ENCODE measurements around the gene HDAC8.
"Not testable (repeated sequence)": the region's sequence is repeated elsewhere in the genome, so short reads cannot be mapped to it uniquely, and the experiment has no call there.

HDAC8 gene

GRCh38 chrX:72526534-72527508 is 45.8 kb downstream of the HDAC8 start:
- no peak for DNase-seq

GRCh38 chrX:72498782-72499181 is 73.9 kb downstream of the HDAC8 start:
- peak; percentile 4 for DNase-seq

- DNase-seq = no peak
These were observed 77.6 kb downstream of the HDAC8 start for GRCh38 chrX:72495046-72495445.

- DNase-seq = no peak
These were observed 80.1 kb downstream of the HDAC8 start for GRCh38 chrX:72492499-72492898.

GRCh38 chrX:72490221-72490620 is 82.4 kb downstream of the HDAC8 start:
- DNase-seq = not testable (repeated sequence)

- DNase-seq = no peak
These were observed 85.0 kb downstream of the HDAC8 start for GRCh38 chrX:72487661-72488060.

GRCh38 chrX:72479324-72480274 is 93.0 kb downstream of the HDAC8 start:
- DNase-seq = no peak

GRCh38 chrX:72478853-72479252 is 93.8 kb downstream of the HDAC8 start:
- DNase-seq = no peak

GRCh38 chrX:72478351-72478750 is 94.3 kb downstream of the HDAC8 start:
- no peak for DNase-seq

- no peak for DNase-seq
These were observed 94.9 kb downstream of the HDAC8 start for GRCh38 chrX:72477781-72478181.

GRCh38 chrX:72477376-72477775 is 95.3 kb downstream of the HDAC8 start:
- no peak for DNase-seq

- DNase-seq = no peak
These were observed 96.5 kb downstream of the HDAC8 start for GRCh38 chrX:72475952-72476668.

- no peak for DNase-seq
These were observed 97.3 kb downstream of the HDAC8 start for GRCh38 chrX:72475338-72475737.

GRCh38 chrX:72470532-72471223 is 102.0 kb downstream of the HDAC8 start:
- DNase-seq = no peak

GRCh38 chrX:72470117-72470516 is 102.5 kb downstream of the HDAC8 start:
- DNase-seq = no peak

- DNase-seq = no peak
These were observed 104.0 kb downstream of the HDAC8 start for GRCh38 chrX:72468607-72469006.

GRCh38 chrX:72467135-72467534 is 105.5 kb downstream of the HDAC8 start:
- no peak for DNase-seq

GRCh38 chrX:72466493-72466892 is 106.2 kb downstream of the HDAC8 start:
- DNase-seq = no peak

GRCh38 chrX:72465889-72466288 is 106.8 kb downstream of the HDAC8 start:
- no peak for DNase-seq

GRCh38 chrX:72461766-72462165 is 110.9 kb downstream of the HDAC8 start:
- DNase-seq = no peak

GRCh38 chrX:72461288-72461687 is 111.4 kb downstream of the HDAC8 start:
- no peak for DNase-seq

GRCh38 chrX:72460715-72461114 is 111.9 kb downstream of the HDAC8 start:
- DNase-seq = no peak
